Endodermal cell (in vitro differentiated cells): Measurements from ENCODE around the gene ECSIT. TPM values are rescaled to one million over a fixed set of nuclear protein-coding genes. Genes with fewer than 3 reads are reported as not detected.

Experiments
- DNase-seq: peaks from one replicate; pipeline ENCODE4 v3.0.0-alpha.2; 2017
- H3K27ac ChIP-seq: 2 replicates; pipeline ENCODE4 v1.5.1; 2013; ENCODE audit warnings: mild to moderate bottlenecking, low read depth, low read length, moderate library complexity
- H3K27me3 ChIP-seq: 2 replicates; pipeline ENCODE4 v1.6.1; 2013; ENCODE audit warnings: mild to moderate bottlenecking, low read length, moderate library complexity; ENCODE audit not compliant: insufficient read depth, control insufficient read depth, poor library complexity, severe bottlenecking
- H3K36me3 ChIP-seq: 2 replicates; pipeline ENCODE4 v1.7.0; 2013; ENCODE audit warnings: mild to moderate bottlenecking, low read length, moderate library complexity; ENCODE audit not compliant: control insufficient read depth, insufficient read depth
- H3K4me1 ChIP-seq: one replicate; pipeline ENCODE4 v1.7.0; 2013; ENCODE audit warnings: low read length; ENCODE audit not compliant: control insufficient read depth, insufficient read depth
- H3K4me3 ChIP-seq: 2 replicates; pipeline ENCODE4 v1.5.1; 2013; ENCODE audit warnings: mild to moderate bottlenecking, low read length, moderate library complexity
- H3K9ac ChIP-seq: 2 replicates; pipeline ENCODE4 v1.6.1; 2013; ENCODE audit warnings: mild to moderate bottlenecking, low read length, moderate library complexity; ENCODE audit not compliant: poor library complexity, severe bottlenecking; ENCODE audit errors: extremely low read depth
- H3K9me3 ChIP-seq: 2 replicates; pipeline ENCODE4 v1.6.1; 2013; ENCODE audit warnings: mild to moderate bottlenecking, low read length, moderate library complexity; ENCODE audit not compliant: control insufficient read depth
- H3K27ac Mint-ChIP-seq: 2 replicates; pipeline ENCODE4 v1.8.0; 2020; ENCODE audit warnings: mixed read lengths
- H3K27me3 Mint-ChIP-seq: 2 replicates; pipeline ENCODE4 v1.8.0; 2021; ENCODE audit warnings: mild to moderate bottlenecking, mixed read lengths; ENCODE audit not compliant: insufficient read depth
- H3K36me3 Mint-ChIP-seq: 2 replicates; pipeline ENCODE4 v1.8.0; 2020; ENCODE audit warnings: low read depth, mixed read lengths
- H3K4me1 Mint-ChIP-seq: 2 replicates; pipeline ENCODE4 v1.8.0; 2020; ENCODE audit warnings: mixed read lengths
- H3K4me3 Mint-ChIP-seq: 2 replicates; pipeline ENCODE4 v1.8.0; 2020; ENCODE audit warnings: mild to moderate bottlenecking, moderate library complexity, mixed read lengths
- H3K9me3 Mint-ChIP-seq: 2 replicates; pipeline ENCODE4 v1.8.0; 2020; ENCODE audit warnings: mild to moderate bottlenecking, mixed read lengths
- WGBS, 2 experiments: methylation state at CpG; one replicate each; pipeline versions ENCODE4 v1.1.5 to v1.1.7; 2013; ENCODE audit warnings: missing lambda C conversion rate in 2 of 2, mixed read lengths in 1 of 2; ENCODE audit not compliant: insufficient coverage in 1 of 2, insufficient read length in 1 of 2; 5-methylcytosine and 5-hydroxymethylcytosine counted together
- total RNA-seq, 2 donors: library from RNA; stranded (reverse); fragmentation: NEBNext Ultra II Directional in 1 of 2; extraction: Animal tissue kit (Norgen Biotek cat#: 25700) in 1 of 2; gene quantifications; 2 replicates in 1 of 2; 3 replicates in 1 of 2; pipeline ENCODE4 v1.2.1, GENCODE V29; 2021
- TF ChIP-seq, protein P1 (sequence below): fragments of 200-600 bp; sonication (generic); conservative IDR thresholded peaks from 2 replicates; pipeline ENCODE4 v1.5.0; 2021; ENCODE audit warnings: antibody characterized with exemption, mild to moderate bottlenecking

Gene ECSIT
- total RNA-seq, 2 donors from 2014 or later, result 24.7 to 26.2 TPM

DNA sequence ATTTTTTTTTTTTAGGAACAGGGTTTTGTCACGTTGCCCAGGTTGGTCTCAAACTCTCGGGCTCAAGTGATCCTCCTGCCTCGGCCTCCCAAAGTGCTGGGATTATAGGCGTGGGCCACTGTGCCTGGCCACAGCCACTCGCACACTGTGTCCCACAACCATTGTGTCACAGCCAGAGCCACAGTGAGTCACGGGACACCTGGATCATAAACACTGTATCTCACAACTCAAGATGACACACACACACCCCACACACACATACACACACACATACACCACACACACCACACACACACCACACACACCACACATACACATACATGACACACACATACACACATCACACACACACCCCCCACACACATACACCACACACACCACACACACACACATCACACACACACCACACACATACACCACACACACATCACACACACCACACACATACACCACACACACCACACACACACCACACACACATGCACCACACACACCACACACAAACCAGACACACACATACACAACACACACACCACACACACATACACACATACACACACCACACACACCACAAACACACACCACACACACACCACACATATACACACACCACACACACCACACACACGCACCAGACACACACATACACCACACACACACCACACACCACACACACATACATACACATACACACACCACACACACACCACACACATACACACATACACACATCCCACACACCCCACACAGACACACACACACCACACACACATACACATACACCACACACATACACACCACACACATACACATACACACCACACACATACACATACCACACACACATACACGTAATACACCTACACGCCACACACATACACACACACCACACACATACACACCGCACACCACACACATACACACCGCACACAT, 64.3 kb downstream of the ECSIT start:
- no peaks in the 10 kb centered on the region for H3K4me1 Mint-ChIP-seq
- no peak overlapping the region for H3K9ac ChIP-seq
- H3K27me3 Mint-ChIP-seq, result no peaks in the 10 kb centered on the region
- H3K27ac ChIP-seq, result no peak overlapping the region
- no peaks in the 10 kb centered on the region for H3K36me3 Mint-ChIP-seq
- H3K4me1 ChIP-seq, result no peaks in the 10 kb centered on the region
- H3K4me3 ChIP-seq, result no peak overlapping the region
- H3K4me3 Mint-ChIP-seq, result no peak overlapping the region
- no peaks in the 10 kb centered on the region for H3K36me3 ChIP-seq
- no peaks in the 10 kb centered on the region for H3K27me3 ChIP-seq
- no peaks in the 10 kb centered on the region for H3K9me3 Mint-ChIP-seq
- TF ChIP-seq, protein P1, sequence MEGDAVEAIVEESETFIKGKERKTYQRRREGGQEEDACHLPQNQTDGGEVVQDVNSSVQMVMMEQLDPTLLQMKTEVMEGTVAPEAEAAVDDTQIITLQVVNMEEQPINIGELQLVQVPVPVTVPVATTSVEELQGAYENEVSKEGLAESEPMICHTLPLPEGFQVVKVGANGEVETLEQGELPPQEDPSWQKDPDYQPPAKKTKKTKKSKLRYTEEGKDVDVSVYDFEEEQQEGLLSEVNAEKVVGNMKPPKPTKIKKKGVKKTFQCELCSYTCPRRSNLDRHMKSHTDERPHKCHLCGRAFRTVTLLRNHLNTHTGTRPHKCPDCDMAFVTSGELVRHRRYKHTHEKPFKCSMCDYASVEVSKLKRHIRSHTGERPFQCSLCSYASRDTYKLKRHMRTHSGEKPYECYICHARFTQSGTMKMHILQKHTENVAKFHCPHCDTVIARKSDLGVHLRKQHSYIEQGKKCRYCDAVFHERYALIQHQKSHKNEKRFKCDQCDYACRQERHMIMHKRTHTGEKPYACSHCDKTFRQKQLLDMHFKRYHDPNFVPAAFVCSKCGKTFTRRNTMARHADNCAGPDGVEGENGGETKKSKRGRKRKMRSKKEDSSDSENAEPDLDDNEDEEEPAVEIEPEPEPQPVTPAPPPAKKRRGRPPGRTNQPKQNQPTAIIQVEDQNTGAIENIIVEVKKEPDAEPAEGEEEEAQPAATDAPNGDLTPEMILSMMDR, result no peak
- no peaks in the 10 kb centered on the region for H3K9me3 ChIP-seq
- no peak for DNase-seq
- no peak overlapping the region for H3K27ac Mint-ChIP-seq
- WGBS, 2 experiments, result 83 to 90% methylated on average over 6 to 11 of the region's 11 CpGs

DNA sequence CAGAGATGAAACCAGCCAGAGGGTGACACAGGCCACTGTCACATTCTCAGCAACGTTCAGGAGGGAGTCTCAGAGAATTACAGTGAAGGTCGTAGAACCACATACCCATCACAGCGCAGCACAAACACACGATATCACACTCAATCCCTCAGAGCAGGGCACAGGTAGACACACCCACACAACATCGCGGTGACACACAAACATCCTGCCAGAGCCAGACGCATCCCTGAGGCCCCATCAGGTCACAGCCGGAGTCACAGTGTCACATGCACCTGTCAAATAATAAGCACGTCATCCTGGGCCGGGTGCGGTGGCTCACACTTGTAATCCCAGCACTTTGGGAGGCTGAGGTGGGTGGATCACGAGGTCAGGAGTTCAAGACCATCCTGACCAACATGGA, 65.5 kb downstream of the ECSIT start:
- no peaks in the 10 kb centered on the region for H3K27me3 ChIP-seq
- TF ChIP-seq, protein P1, result no peak
- H3K9ac ChIP-seq, result no peak overlapping the region
- H3K27ac ChIP-seq, result no peak overlapping the region
- Mint-ChIP-seq H3K27ac (no peak overlapping the region), H3K4me3 (no peak overlapping the region), H3K27me3 (no peaks in the 10 kb centered on the region), H3K4me1 (no peaks in the 10 kb centered on the region), H3K36me3 (no peaks in the 10 kb centered on the region), H3K9me3 (no peaks in the 10 kb centered on the region)
- H3K9me3 ChIP-seq, result no peaks in the 10 kb centered on the region
- H3K4me3 ChIP-seq, result no peak overlapping the region
- WGBS, 2 experiments, result 83 to 84% methylated on average over 10 to 12 of the region's 12 CpGs
- DNase-seq, result no peak
- H3K36me3 ChIP-seq, result no peaks in the 10 kb centered on the region
- H3K4me1 ChIP-seq, result no peaks in the 10 kb centered on the region

DNA sequence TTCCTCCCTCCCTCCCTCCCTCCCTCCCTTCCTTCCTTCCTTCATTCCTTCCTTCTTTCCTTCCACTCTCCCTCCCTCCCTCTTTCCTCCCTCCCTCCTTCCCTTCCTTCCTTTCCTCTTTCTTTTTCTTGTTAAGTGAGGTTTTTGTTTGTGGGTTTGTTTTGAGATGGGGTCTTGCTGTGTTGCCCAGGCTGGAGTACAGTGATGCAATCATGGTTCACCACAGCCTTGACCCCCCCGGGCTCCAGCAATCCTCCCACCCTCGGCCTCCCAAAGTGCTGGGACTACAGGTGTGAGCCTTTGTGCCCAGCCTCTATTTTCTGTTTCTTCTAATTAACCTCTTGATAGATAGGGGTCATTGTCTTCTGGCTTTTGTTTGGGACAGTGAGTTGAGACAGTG, 67.5 kb downstream of the ECSIT start:
- H3K27ac ChIP-seq, result no peak overlapping the region
- Mint-ChIP-seq H3K9me3 (no peaks in the 10 kb centered on the region), H3K27ac (no peak overlapping the region), H3K4me1 (no peaks in the 10 kb centered on the region), H3K27me3 (no peaks in the 10 kb centered on the region), H3K4me3 (no peak overlapping the region), H3K36me3 (no peaks in the 10 kb centered on the region)
- H3K4me1 ChIP-seq, result no peaks in the 10 kb centered on the region
- H3K4me3 ChIP-seq, result no peak overlapping the region
- 83 to 97% methylated on average over 1 to 2 of the region's 2 CpGs for WGBS, 2 experiments
- H3K9me3 ChIP-seq, result no peaks in the 10 kb centered on the region
- no peak for DNase-seq
- H3K27me3 ChIP-seq, result no peaks in the 10 kb centered on the region
- TF ChIP-seq, protein P1, result no peak
- no peak overlapping the region for H3K9ac ChIP-seq
- H3K36me3 ChIP-seq, result no peaks in the 10 kb centered on the region
